Kidney (tissue), 14 donors: Measurements from ENCODE around the gene FCN2. TPM values are rescaled to one million over a fixed set of nuclear protein-coding genes. Genes with fewer than 3 reads are reported as not detected.

Source experiments
- DNase-seq, 5 donors: peaks; one replicate each; pipeline ENCODE4 v3.0.0-alpha.2; 2013 to 2020
- FAIRE-seq: peaks from 2 replicates; lab custom pipeline; 2012; peaks lifted over from hg19 to GRCh38; lab: Jason Lieb, UNC
- H3K27ac ChIP-seq, 2 donors: one replicate each; pipeline ENCODE4 v1.7.0; 2013; ENCODE audit warnings: low read depth in 2 of 2, low read length in 2 of 2, inconsistent platforms in 1 of 2
- H3K27me3 ChIP-seq: one replicate; pipeline ENCODE4 v1.7.1; 2013; ENCODE audit warnings: low read length, inconsistent platforms; ENCODE audit not compliant: control insufficient read depth, insufficient read depth
- H3K36me3 ChIP-seq, 3 donors: one replicate each; pipeline versions ENCODE4 v1.7.0 to v1.7.1; 2013; ENCODE audit warnings: low read length in 3 of 3, control low read depth in 1 of 3, inconsistent platforms in 1 of 3; ENCODE audit not compliant: insufficient read depth in 3 of 3, control insufficient read depth in 2 of 3
- H3K4me1 ChIP-seq, 3 donors: one replicate each; pipeline versions ENCODE4 v1.7.0 to v1.7.1; 2013; ENCODE audit warnings: low read length in 3 of 3, inconsistent platforms in 1 of 3, low read depth in 1 of 3; ENCODE audit not compliant: control insufficient read depth in 2 of 3, insufficient read depth in 2 of 3
- H3K4me3 ChIP-seq, 3 donors: one replicate each; pipeline versions ENCODE4 v1.7.0 to v1.8.1; 2013; ENCODE audit warnings: low read length in 3 of 3, control low read depth in 1 of 3, inconsistent platforms in 1 of 3
- H3K9ac ChIP-seq, 3 donors: one replicate each; pipeline versions ENCODE4 v1.7.0 to v1.7.1; 2013; ENCODE audit warnings: low read length in 3 of 3, control low read depth in 1 of 3, inconsistent platforms in 1 of 3
- H3K9me3 ChIP-seq, 3 donors: one replicate each; pipeline versions ENCODE4 v1.7.0 to v1.7.1; 2013; ENCODE audit warnings: low read length in 3 of 3, control low read depth in 1 of 3, inconsistent platforms in 1 of 3; ENCODE audit not compliant: control insufficient read depth in 2 of 3, insufficient read depth in 1 of 3
- intact Hi-C: fragments of 100-400 bp; cut with DNase I; formaldehyde crosslinking; loops from one replicate; pipeline ENCODE4 v1.11.1; 2022
- polyA plus RNA-seq: library from polyadenylated mRNA; stranded (reverse); fragments of 350-450 nt; fragmentation: Illumina TruSeq; extraction: RNeasy Lipid Tissue Mini Kit (QIAGEN cat#74804); gene quantifications from one replicate; pipeline ENCODE4 v1.2.3, GENCODE V29; 2014; ENCODE audit warnings: low read depth, low replicate concordance; ENCODE audit not compliant: insufficient read depth
- total RNA-seq: library from RNA; stranded (reverse); fragmentation: NEBNext Ultra II Directional; extraction: Animal tissue kit (Norgen Biotek cat#: 25700); gene quantifications from one replicate; pipeline ENCODE4 v1.2.1, GENCODE V29; 2021
- TF ChIP-seq, protein P1 (sequence below): IDR thresholded peaks from 3 replicates; pipeline ENCODE4 v1.5.1; 2012; ENCODE audit warnings: mild to moderate bottlenecking, moderate library complexity, borderline replicate concordance; ENCODE audit not compliant: insufficient read depth; ENCODE audit errors: extremely low read depth
- donor health status: control.
- donor health status: control.
- donor health status: control.
- donor health status: control.
- donor health status: control.
- donor health status: DM: yes; HTN: yes; CAD: no.
- donor health status: Normal renal cell carcinoma (clear cell type).

Gene FCN2
- total and polyA plus RNA-seq, 2 donors from 2014 or later = 2.8 to 3.6 TPM

DNA sequence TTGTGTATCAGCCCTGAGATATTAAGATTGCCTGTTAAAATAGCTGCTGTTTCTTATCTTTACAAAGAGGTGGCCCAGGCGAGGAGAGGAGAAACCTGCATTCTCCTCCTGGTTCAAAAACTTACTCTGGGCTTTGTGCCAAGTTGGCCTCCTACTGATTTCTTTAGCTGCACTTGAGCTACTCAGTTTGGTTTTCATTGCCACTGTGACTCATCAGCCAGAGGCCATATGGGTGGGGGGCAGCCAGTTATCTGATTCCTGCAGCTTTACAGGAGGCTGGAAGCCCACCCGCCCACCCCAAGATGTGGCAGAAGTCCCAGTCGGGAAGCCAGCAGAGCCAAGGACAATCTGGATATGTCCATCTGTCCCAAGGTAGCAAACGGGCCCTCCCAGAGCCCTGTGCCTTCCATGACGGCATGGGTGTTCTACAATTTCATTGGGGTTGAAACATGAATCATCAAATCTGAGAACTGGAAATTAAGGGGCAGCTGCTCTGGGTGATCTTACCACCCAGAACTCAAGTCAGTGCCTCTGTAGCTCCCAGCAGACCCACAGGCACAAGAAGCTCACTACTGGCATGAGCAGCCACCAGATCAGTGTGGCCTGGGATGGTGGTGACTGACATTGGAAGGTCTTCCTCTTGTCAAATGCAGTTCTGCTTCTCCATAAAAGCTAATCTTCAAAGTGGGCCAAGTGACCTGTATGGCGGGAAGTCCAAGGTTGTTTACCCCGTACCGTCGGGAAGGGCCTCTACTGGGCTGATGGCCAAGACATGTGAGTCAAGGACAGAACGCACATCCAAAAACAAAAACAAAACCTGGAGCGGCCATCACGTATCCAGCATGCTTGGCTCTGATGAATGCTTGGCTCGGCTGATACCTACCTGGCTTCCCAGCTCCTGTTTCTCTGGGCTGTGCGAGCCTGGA is 15.6 kb downstream of the FCN2 start:
- no peak overlapping the region for H3K9ac ChIP-seq
- no peak overlapping the region for H3K4me3 ChIP-seq
- no peaks in the 10 kb centered on the region for H3K4me1 ChIP-seq
- intact Hi-C loops = no loop called here
- peaks cover 0 to 6% (median 2%) of the 10 kb centered on the region in 3 donors for H3K9me3 ChIP-seq
- FAIRE-seq (no peak), DNase-seq (peak in 2 of 5 donors; percentile 9 to 48)
- H3K27me3 ChIP-seq = no peaks in the 10 kb centered on the region
- TF ChIP-seq, protein P1, sequence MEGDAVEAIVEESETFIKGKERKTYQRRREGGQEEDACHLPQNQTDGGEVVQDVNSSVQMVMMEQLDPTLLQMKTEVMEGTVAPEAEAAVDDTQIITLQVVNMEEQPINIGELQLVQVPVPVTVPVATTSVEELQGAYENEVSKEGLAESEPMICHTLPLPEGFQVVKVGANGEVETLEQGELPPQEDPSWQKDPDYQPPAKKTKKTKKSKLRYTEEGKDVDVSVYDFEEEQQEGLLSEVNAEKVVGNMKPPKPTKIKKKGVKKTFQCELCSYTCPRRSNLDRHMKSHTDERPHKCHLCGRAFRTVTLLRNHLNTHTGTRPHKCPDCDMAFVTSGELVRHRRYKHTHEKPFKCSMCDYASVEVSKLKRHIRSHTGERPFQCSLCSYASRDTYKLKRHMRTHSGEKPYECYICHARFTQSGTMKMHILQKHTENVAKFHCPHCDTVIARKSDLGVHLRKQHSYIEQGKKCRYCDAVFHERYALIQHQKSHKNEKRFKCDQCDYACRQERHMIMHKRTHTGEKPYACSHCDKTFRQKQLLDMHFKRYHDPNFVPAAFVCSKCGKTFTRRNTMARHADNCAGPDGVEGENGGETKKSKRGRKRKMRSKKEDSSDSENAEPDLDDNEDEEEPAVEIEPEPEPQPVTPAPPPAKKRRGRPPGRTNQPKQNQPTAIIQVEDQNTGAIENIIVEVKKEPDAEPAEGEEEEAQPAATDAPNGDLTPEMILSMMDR = no peak
- H3K27ac ChIP-seq = peak overlapping the region in 1 of 2 donors; percentile 64
- H3K36me3 ChIP-seq = no peaks in the 10 kb centered on the region

DNA sequence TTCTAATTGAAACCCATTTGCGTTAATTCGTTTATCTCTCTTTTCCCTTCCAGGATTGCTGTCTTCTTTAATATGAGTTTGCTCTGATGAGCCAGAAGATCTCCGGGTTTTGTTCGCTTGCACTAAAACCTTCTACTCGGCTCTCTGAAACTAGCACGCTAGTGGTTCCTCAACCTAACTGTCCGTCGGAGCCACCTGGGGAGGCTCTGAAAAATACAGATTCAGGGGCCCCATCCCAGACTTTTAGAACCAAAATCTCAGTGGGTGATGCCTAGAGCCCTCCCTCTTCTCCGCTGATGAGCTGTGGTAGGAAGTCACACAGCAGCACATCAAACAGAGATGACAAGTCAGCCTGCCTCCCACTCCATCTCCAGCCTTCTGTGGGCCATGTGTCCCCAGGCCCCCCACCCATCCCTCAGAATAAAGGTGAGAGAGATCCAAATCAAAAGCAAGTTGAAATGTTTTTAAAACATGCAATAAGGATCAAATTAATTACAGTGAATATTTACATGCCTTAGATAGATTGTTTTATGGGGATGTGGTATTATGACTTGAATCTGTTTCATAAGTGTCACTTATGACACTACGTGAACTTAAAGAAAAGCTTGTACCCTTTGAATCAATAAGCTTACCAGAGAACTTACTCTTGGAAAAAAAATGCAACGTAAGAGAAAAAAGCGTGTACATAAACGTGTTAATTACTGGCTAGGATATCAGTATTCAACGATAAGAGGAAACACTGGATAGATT is 16.4 kb downstream of the FCN2 start:
- H3K4me1 ChIP-seq = no peaks in the 10 kb centered on the region
- TF ChIP-seq, protein P1 = no peak
- H3K27ac ChIP-seq = peak overlapping the region; percentile 25 to 64
- H3K27me3 ChIP-seq = no peaks in the 10 kb centered on the region
- DNase-seq (no peak), FAIRE-seq (no peak)
- H3K9ac ChIP-seq = no peak overlapping the region
- H3K4me3 ChIP-seq = no peak overlapping the region
- no peaks in the 10 kb centered on the region for H3K36me3 ChIP-seq
- intact Hi-C loops = no loop called here
- H3K9me3 ChIP-seq = peaks cover 0 to 6% (median 2%) of the 10 kb centered on the region in 3 donors

DNA sequence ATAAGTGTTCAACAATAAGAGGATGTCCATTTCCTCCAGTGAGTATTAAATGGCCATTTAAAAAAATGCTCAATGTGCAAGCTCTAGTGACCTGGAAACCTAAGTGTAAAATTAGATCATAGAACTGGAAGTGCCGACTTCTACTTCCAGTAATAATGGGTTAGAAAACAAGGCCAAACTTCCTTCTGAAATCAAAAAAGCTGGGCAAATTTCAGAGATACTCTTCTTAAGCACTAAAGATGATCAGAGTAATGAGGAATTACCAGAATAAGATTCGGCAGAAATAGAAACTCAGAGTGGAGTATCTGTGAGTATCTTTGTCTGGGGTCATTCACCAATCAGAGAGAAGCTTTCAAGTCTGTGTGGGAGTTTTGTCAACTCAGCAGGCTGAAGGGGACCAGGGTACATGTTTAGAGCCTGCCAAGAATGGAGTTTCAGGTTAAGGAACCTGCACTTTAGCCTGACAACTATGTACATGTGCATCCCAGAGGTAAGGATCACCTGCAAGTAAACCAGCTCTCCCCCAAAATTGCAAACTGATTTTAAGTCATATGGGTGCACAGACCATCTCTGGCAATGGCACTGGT is 17.1 kb downstream of the FCN2 start:
- Histone ChIP-seq H3K9ac (no peak overlapping the region), H3K9me3 (peaks cover 0 to 6% (median 2%) of the 10 kb centered on the region in 3 donors), H3K4me3 (no peak overlapping the region), H3K27ac (peak overlapping the region in 1 of 2 donors; percentile 8), H3K4me1 (no peaks in the 10 kb centered on the region), H3K36me3 (no peaks in the 10 kb centered on the region), H3K27me3 (no peaks in the 10 kb centered on the region)
- FAIRE-seq (no peak), DNase-seq (no peak)
- TF ChIP-seq, protein P1 = no peak
- intact Hi-C loops = no loop called here
